AG10803 (cell line): ENCODE measurements around the gene CEP55.

Source experiments
- DNase-seq: peaks from one replicate; pipeline ENCODE4 v3.0.0; 2010; ENCODE audit warnings: low read depth
- H3K4me3 ChIP-seq: 2 replicates; pipeline ENCODE4 v1.5.1; 2011; ENCODE audit warnings: mild to moderate bottlenecking, low read length, control low read depth
- TF ChIP-seq, protein P1 (sequence below): conservative IDR thresholded peaks from 2 replicates; pipeline ENCODE4 v1.5.1; 2011; ENCODE audit warnings: mild to moderate bottlenecking, low read length, control low read depth, inconsistent platforms

The CEP55 gene

DNA sequence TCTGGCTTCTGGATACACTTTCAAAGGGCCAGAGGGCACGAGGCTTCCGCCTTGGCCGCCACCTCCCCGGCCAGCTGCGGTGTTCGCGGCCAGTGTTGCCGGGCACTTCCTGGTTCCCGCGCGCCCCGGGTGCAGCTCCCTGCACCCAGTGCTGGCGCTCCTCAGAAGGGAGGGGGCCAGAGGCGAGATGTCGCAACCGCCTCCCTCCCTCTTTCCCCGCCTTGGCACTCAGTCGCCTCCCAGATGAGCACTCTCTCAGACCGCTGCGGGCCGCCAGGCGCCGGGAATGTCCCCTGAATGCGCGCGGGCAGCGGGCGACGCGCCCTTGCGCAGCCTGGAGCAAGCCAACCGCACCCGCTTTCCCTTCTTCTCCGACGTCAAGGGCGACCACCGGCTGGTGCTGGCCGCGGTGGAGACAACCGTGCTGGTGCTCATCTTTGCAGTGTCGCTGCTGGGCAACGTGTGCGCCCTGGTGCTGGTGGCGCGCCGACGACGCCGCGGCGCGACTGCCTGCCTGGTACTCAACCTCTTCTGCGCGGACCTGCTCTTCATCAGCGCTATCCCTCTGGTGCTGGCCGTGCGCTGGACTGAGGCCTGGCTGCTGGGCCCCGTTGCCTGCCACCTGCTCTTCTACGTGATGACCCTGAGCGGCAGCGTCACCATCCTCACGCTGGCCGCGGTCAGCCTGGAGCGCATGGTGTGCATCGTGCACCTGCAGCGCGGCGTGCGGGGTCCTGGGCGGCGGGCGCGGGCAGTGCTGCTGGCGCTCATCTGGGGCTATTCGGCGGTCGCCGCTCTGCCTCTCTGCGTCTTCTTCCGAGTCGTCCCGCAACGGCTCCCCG, 70.2 kb downstream of the CEP55 start, which contains the start of gene FFAR4:
FFAR4 (plus strand) TSS at position 231 of the 842 bp plus-strand sequence; CDS start at position 287, 56 bp downstream.
- DNase-seq = no peak
- TF ChIP-seq, protein P1, sequence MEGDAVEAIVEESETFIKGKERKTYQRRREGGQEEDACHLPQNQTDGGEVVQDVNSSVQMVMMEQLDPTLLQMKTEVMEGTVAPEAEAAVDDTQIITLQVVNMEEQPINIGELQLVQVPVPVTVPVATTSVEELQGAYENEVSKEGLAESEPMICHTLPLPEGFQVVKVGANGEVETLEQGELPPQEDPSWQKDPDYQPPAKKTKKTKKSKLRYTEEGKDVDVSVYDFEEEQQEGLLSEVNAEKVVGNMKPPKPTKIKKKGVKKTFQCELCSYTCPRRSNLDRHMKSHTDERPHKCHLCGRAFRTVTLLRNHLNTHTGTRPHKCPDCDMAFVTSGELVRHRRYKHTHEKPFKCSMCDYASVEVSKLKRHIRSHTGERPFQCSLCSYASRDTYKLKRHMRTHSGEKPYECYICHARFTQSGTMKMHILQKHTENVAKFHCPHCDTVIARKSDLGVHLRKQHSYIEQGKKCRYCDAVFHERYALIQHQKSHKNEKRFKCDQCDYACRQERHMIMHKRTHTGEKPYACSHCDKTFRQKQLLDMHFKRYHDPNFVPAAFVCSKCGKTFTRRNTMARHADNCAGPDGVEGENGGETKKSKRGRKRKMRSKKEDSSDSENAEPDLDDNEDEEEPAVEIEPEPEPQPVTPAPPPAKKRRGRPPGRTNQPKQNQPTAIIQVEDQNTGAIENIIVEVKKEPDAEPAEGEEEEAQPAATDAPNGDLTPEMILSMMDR = no peak
- H3K4me3 ChIP-seq = no peak within 1 kb of the TSS

DNA sequence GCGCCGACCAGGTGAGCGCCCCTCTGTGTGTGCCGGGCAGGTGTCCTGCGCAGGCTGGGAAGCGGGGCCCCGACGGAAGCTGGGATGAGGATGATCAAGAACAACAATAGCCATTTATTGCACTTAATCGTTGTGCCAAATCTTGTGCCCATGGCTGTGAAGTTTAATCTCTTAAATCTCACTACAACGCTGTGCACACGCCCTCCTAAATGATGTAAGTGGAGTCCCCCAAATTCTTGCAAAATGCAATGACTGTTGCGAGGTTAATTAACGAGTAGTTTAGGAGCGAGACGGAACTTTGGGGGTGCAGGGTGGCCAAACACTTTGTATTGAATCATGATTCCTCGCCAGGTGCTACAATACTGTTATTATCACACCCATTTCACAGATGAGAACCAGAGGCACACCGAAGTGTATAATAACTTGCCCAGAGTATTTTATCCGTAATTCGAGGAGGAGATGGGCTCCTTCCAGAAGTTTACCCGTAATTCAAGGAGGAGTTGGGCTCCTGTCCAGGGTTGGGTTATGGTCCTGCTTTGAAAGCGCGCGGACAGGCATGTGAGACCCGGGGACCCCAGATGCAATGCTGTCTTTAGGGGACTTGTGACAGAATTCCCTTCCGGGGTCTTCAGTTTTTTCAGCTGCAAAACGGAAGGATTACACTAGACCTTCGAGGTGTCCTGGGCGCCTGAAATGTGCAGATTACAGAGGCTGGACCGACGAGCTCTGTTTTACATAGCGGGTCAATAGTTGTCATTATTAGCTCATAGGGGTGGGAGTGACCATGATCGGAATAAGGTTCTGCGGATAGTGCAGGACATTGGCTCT, 71.1 kb downstream of the CEP55 start:
- no peak overlapping the region for H3K4me3 ChIP-seq
- TF ChIP-seq, protein P1 = no peak
- DNase-seq = no peak

DNA sequence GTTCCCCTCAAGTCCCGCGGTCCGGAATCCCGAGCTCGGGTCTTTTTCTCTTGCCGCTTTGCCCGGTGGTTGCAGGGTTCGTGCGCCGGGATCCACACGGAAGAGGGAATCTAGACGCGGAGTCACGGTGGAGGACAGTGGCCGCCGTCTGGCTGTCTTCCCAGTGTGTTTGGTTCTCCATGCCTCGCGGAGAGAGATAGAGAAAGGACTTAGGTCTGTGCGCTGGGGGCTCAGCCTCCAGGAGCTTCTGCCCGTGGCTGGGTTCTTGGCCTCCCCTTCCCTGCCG, 71.6 kb downstream of the CEP55 start:
- no peak overlapping the region for H3K4me3 ChIP-seq
- TF ChIP-seq, protein P1 = no peak
- no peak for DNase-seq

DNA sequence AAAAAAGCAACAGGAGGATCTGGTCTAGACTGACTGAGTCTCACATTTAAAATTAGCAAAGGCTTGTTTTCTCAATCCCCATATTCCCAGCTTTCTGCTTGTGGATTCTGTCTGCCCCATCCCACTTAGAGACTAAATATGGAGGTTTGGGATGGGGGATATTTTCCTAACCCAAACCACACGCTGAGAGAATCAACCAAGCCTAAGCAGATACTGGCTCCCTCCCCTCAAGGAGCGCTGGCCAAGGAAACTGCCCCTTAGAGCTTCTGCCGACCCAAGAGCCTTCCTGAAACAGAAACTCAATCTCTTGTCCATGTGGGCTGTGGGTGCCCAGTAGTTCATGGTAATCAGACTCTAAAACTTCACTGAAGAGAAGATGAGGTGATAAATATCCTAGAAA, 74.0 kb downstream of the CEP55 start:
- TF ChIP-seq, protein P1 = no peak
- no peak overlapping the region for H3K4me3 ChIP-seq
- DNase-seq = no peak

DNA sequence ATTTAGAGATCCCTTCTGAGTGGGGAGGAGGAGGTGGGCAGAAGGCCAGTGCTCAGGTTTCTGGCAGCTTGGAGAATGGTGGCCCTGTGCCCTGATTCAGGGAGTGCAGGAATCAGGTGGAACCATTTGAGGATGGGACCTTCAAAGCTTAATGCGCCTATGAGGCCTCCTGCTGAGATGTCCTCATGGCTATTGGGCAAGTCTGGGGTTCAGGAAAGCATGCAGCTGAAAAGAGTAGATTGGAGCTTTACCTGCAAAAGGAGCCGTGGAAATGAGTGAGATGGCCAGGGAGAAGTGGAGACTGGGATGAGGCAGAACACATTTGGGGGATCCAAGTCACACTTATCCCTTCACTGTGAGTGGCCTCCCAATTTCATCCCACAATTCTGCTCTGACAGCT, 76.2 kb downstream of the CEP55 start:
- no peak overlapping the region for H3K4me3 ChIP-seq
- DNase-seq = no peak
- TF ChIP-seq, protein P1 = no peak

DNA sequence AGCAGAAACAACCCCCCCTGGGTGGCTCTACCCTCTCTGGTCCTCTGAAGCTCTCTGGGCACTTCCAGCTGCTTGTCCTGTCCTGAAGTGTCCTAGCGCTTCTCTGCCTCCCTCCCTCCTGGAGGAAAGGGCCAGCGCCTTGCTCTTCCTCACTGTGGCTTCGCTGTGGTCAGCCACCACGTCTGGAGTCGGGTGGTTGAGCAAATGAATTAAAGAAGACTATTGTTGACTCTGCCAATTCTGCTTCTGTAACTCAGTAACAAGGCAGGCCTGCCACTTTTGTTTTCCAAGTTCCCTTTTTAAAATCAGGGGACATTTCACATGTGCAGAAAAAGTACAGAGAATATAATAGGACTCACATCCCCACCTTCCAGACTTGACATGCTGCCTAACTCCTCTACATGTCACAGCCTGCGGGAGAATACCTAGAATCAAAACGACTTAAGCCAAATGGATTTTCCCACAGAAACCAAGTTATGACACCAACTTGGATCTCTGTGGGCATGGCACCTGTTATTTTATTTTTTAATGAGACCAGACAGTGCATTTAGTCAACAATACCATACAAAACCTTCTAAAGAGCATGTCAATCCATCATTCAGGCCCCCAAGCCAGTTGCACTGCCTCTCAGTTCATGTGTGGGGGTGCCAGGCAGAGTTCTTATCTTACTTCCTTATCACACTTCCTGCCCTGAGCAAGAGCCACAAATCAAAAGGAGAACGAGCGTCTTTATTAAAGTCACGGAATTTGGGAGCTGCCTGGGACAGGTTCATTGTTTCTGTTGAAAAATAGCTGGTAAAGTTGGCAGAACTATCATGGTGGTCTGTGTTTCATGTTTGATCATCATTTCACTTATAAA, 76.9 kb downstream of the CEP55 start:
- H3K4me3 ChIP-seq = no peak overlapping the region
- DNase-seq = no peak
- TF ChIP-seq, protein P1 = no peak
